ENCODE data around the gene TSPO2. TPM values are rescaled to one million over a fixed set of nuclear protein-coding genes. Genes with fewer than 3 reads are reported as not detected.

The TSPO2 gene
- total RNA-seq, 1 donor = not detected

GRCh38 chr6:41079080-41079479, 36.8 kb downstream of the TSPO2 start:
- TF ChIP-seq CTCF (IDR thresholded peaks at IDR 0.05; ENCODE audit: insufficient read depth, low read depth, low read length) = no peak
- H3K4me3 ChIP-seq (ENCODE audit: low read depth, low read length) = no peak overlapping the region
- no peak for DNase-seq (ENCODE audit: low read depth)

GRCh38 chr6:41080621-41081020, 38.4 kb downstream of the TSPO2 start:
- no peak for DNase-seq (ENCODE audit: low read depth)
- H3K4me3 ChIP-seq (ENCODE audit: low read depth, low read length) = no peak overlapping the region
- no peak for TF ChIP-seq CTCF (IDR thresholded peaks at IDR 0.05; ENCODE audit: insufficient read depth, low read depth, low read length)

- TF ChIP-seq CTCF (IDR thresholded peaks at IDR 0.05; ENCODE audit: insufficient read depth, low read depth, low read length) = no peak
- no peak overlapping the region for H3K4me3 ChIP-seq (ENCODE audit: low read depth, low read length)
- DNase-seq (ENCODE audit: low read depth) = no peak
These were observed 40.8 kb downstream of the TSPO2 start for GRCh38 chr6:41083072-41083471.

- no peak overlapping the region for H3K4me3 ChIP-seq (ENCODE audit: low read depth, low read length)
- no peak for TF ChIP-seq CTCF (IDR thresholded peaks at IDR 0.05; ENCODE audit: insufficient read depth, low read depth, low read length)
- no peak for DNase-seq (ENCODE audit: low read depth)
These were observed 42.9 kb downstream of the TSPO2 start for GRCh38 chr6:41085182-41085581.

GRCh38 chr6:41088451-41088850, 46.2 kb downstream of the TSPO2 start:
- no peak for DNase-seq (ENCODE audit: low read depth)
- no peak overlapping the region for H3K4me3 ChIP-seq (ENCODE audit: low read depth, low read length)
- no peak for TF ChIP-seq CTCF (IDR thresholded peaks at IDR 0.05; ENCODE audit: insufficient read depth, low read depth, low read length)

GRCh38 chr6:41090841-41091761, 48.8 kb downstream of the TSPO2 start:
- TF ChIP-seq CTCF (IDR thresholded peaks at IDR 0.05; ENCODE audit: insufficient read depth, low read depth, low read length) = no peak
- no peak overlapping the region for H3K4me3 ChIP-seq (ENCODE audit: low read depth, low read length)
- no peak for DNase-seq (ENCODE audit: low read depth)

Data from fibroblast of villous mesenchyme (primary cell).